Amniotic epithelial cell (primary cell): ENCODE measurements around the gene LPO.

Experiments used
- DNase-seq: peaks from one replicate; pipeline ENCODE4 v3.0.0-alpha.2; 2010; ENCODE audit warnings: low read depth

LPO gene

GRCh38 chr17:58229384-58229783 is 9.0 kb upstream of the LPO start:
- DNase-seq: no peak

- DNase-seq: no peak
Observed at GRCh38 chr17:58229881-58230280, 8.5 kb upstream of the LPO start.

GRCh38 chr17:58231641-58232040 is 6.7 kb upstream of the LPO start:
- no peak for DNase-seq

- DNase-seq: peak; percentile 92
Observed at GRCh38 chr17:58232707-58233156, 5.7 kb upstream of the LPO start.

GRCh38 chr17:58233543-58233942 is 4.8 kb upstream of the LPO start:
- no peak for DNase-seq

GRCh38 chr17:58234512-58234911 is 3.9 kb upstream of the LPO start:
- no peak for DNase-seq

- no peak for DNase-seq
Observed at GRCh38 chr17:58235821-58236220, 2.6 kb upstream of the LPO start.

GRCh38 chr17:58236394-58236793 is 2.0 kb upstream of the LPO start:
- DNase-seq: no peak

GRCh38 chr17:58239987-58240386 is 1.6 kb downstream of the LPO start:
- no peak for DNase-seq

GRCh38 chr17:58242171-58242784 is 3.9 kb downstream of the LPO start:
- DNase-seq: no peak

- DNase-seq: peak; percentile 2
Observed at GRCh38 chr17:58244963-58245362, 6.6 kb downstream of the LPO start.

- peak; percentile 37 for DNase-seq
Observed at GRCh38 chr17:58245428-58246103, 7.2 kb downstream of the LPO start.

GRCh38 chr17:58246104-58246740 is 7.8 kb downstream of the LPO start:
- no peak for DNase-seq

- DNase-seq: no peak
Observed at GRCh38 chr17:58246781-58247180, 8.4 kb downstream of the LPO start.

- DNase-seq: no peak
Observed at GRCh38 chr17:58247511-58248363, 9.4 kb downstream of the LPO start.

- DNase-seq: no peak
Observed at GRCh38 chr17:58248955-58249269, 10.5 kb downstream of the LPO start.

- peak; percentile 5 for DNase-seq
Observed at GRCh38 chr17:58249270-58250133, 11.1 kb downstream of the LPO start.

- DNase-seq: no peak
Observed at GRCh38 chr17:58250344-58251011, 12.1 kb downstream of the LPO start.

- DNase-seq: no peak
Observed at GRCh38 chr17:58252141-58252540, 13.8 kb downstream of the LPO start.

- DNase-seq: no peak
Observed at GRCh38 chr17:58253082-58253481, 14.7 kb downstream of the LPO start.

GRCh38 chr17:58254803-58255202 is 16.4 kb downstream of the LPO start:
- DNase-seq: no peak
